GM15510 (cell line): Measurements from ENCODE around the gene SSB.

ENCODE experiments used
- POLR2A ChIP-seq: IDR thresholded peaks from 3 replicates; pipeline ENCODE4 v1.6.1; 2011; ENCODE audit warnings: borderline replicate concordance; ENCODE audit not compliant: insufficient read length; ENCODE audit errors: extremely low read depth

SSB gene

DNA sequence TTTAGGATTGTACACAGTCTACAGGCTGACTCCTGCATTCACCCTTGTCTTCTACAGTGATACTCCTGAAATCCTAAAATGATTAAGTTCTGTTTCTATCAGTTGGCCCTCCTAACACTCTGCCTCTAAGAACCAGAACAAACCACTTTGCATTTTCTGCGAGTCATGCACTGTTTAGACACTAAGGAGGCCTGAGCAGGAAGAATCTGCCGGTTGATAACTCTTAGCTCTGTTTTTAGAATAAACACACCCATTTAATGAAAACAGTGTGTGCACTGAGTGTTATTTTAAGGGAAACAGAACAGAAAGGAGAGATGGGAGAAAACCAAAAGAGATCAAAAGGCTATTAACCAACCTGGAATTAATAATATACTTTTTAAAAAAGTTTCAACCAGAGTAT lies 22.9 kb upstream of the SSB start:
- no peak for TF ChIP-seq POLR2A

DNA sequence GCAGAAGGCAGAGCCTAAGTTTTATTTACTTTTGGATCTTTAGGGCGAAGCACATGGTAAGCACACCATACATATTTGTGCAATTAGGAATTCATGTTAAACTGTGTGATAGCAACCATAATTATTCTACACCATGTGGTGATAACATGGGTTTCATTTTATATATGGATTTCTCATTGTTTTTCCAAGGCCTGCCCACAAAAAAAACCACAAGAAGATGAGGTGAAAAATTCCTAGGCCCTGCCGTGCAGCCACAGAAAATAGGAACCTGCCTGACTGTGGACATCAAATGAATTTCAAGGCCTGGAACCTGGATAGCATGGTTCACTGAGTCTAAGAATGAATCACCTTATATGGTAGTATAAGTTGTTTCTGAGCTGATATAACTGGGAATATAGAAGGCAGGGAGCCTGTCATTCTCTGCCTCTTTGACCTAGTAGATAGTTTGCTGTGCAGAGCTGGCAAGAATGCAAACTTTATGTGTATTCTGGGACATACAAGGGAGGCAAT lies 22.4 kb upstream of the SSB start:
- no peak for TF ChIP-seq POLR2A

DNA sequence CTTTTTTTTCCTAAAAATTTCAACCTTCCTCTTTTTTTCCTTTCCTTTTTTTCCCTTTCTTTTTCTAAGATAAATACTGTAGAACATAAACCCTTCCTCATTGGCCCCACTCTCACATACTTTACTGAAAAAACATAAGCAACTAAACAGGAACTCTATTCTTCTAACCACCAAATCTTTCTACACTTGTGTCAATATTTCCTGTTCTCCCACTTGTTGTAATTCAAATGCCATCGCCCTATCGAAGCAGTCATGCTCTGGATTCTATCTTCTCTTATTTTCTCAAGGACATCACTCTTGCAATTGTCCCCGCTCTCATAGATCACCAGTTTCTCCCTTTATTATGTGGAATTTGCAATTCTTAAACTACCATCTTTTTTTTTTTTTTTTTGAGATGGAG lies 20.2 kb upstream of the SSB start:
- TF ChIP-seq POLR2A = no peak

DNA sequence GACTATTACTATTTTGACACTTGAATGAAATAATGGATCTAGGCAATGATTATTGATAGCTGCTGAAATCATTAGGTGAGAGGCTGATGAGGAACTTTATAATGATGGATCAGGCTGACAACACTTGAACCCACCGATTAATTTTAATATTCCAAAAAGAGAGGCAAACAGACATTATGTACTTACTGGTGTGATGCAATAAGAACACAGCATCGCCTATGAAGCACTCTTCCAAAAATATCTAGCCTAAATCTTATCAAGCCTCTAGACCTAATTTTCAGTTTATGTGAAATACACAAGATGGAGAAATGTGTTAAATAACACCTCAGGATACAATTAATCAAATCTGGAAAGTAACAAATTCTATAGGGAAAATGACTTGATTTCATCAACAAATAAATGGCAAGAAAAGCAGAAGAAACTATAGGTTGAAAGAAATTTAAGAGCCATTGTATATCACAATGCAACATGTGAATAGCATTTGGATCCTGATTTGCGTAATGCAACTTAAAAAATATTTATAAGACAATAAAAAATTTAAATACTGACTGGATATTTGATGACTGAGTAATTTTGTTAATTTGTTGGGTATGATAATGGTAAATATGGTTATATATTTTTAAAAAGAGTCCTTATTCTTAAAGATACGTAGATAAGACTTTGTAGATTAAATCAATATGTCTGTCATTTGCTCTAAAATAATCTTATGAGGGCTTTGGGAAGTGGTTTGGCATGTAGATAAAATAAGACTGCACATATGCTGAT lies 17.2 kb upstream of the SSB start:
- TF ChIP-seq POLR2A = no peak

DNA sequence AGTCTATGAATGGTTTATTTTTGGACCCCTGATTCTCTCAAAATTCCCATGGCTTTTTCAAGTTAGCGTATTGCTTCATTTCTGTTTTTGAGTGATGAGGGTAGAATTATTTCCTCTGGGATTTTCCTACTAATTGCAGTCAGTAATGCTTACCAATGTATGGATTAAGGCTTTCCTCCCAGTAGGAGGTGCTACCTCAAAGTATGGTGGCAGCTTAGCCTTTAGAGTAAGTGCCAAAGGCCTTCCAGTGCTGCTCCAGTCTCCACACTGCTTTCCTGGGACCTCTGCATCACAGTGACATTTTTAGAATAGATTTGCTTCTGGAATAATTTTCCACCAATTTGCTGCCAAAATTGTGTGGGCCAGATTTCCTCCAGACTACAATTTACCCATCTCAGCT lies 16.2 kb upstream of the SSB start:
- no peak for TF ChIP-seq POLR2A

DNA sequence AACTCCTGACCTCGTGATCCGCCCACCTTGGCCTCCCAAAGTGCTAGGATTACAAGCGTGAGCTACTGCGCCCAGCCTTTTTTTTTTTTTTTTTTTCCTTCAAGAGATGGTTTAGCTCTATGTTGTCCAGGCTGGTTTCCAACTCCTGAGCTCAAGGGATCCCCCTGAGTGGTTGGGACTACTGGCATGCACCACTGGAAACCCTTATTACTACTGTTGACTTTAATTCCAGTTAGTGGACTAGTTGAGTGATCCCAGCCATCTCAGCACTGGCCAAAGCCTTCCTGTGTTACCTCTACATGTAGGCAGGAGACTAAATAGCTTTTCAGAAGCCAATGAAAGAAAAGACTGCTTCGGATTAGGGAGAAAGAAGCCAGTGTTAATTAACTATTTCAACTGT lies 8.1 kb upstream of the SSB start:
- no peak for TF ChIP-seq POLR2A

DNA sequence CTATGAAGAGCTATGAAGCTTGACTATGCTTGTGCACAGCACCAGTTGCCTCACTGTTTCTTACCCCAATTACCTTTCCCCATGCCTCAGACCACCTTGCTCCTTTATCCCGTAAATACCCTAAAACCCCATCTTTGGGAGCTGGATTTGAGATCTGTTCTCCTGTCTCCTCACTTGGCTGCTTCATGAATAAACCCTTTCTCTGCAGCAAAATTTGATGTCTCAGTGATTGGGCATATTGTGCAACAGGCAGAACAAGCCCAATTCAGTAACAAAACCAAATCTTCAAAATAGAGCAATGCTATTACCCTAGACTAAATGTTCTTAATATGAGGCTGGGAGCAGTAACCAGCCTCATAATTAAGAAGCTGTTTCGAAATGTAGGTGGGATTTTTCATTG lies 3.5 kb upstream of the SSB start:
- no peak for TF ChIP-seq POLR2A

DNA sequence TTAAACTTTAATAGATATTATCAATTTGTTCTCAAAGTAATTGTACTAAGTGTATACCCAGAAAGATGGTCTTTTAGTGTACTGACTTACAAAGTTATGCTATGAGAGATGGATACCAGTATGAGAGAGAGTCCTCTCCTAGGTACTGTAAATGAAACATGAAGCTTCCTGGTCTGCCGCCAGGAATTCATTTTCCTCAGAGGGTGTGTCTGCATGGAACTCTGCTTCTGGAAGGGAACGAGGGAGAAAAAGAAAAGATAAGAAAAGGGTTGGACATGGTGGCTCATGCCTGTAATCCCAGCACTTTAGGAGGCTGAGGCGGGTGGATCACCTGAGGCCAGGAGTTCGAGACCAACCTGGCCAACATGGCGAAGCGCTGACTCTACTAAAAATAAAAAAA lies 2.2 kb upstream of the SSB start:
- TF ChIP-seq POLR2A = no peak

DNA sequence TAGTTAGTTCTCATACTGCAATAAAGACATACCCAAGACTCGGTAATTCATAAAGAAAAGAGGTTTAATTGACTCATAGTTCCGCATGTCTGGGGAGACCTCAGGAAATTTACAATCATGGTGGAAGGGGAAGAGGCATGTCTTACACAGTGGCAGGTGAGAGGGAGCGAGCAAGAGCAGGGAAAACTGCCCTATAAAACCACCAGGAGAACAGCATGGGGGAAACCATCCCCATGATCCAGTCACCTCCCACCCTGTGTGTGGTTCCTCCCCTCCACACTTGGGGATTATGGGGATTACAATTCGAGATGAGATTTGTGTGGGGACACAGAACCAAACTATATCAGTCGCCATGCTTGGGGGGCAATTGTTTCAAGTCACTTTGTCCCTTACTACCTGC lies 1.1 kb upstream of the SSB start:
- no peak for TF ChIP-seq POLR2A

DNA sequence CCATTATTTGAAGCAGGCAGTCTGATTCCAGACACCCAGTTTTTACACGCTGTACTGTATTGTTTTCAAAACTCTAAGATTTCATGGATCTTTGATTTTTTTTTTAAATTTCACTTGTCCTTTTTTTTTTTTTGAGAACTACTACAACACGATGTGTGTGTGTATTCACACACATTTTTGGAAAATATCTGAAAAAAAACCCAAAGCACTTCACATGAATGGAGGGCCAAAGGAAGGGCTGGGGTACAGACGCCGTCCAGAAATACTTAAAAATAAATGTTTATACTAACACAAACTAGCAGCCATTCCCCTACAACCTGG lies 314 bp upstream of the SSB start:
- TF ChIP-seq POLR2A = no peak

DNA sequence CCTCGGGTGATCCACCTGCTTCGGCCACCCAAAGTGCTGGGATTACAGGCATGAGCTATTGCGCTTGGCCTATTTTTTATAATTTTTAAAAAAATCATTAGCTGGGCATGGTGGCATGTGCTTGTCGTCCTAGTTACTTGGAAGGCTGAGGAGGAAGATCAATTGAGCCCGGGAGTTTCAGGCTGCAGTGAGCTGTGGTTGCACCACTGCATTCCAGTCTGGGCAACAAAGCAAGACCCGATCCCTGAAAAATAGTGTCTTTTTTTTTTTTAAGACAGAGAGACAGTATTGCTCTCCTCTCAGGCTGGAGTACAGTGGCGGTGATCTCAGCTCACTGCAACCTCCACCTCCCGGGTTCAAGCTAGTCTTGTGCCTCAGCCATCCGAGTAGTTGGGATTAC lies 4.8 kb downstream of the SSB start:
- TF ChIP-seq POLR2A = no peak

DNA sequence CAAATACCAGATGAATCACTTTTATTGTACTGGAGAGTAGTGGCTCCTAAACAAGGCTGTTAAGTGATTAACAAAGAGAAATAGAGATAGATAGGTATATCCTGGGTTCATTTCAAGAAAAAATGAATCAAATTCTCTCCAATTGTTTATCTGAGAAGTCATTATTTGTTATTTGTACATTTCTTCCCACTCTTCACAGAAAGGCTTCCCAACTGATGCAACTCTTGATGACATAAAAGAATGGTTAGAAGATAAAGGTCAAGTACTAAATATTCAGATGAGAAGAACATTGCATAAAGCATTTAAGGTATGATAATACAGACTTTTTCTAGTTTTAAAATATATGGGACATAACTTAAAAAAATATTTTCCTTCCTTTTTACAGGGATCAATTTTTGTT lies 7.9 kb downstream of the SSB start:
- no peak for TF ChIP-seq POLR2A

DNA sequence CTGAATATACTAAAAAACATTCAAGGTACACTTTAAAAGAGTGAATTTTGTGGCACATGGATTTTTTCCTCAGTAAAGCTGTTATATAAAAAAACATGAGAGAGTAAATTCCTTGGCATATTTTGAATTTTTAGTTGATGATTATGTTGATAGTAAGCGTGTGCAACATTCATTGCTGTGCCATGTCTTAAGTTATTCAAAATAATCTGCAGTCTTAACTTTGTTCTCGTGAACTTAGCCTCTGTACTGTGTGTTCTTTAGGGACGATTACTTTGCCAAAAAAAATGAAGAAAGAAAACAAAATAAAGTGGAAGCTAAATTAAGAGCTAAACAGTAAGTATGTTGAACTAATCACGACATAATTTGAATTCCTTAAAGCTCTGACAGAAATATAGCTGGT lies 9.6 kb downstream of the SSB start:
- no peak for TF ChIP-seq POLR2A

DNA sequence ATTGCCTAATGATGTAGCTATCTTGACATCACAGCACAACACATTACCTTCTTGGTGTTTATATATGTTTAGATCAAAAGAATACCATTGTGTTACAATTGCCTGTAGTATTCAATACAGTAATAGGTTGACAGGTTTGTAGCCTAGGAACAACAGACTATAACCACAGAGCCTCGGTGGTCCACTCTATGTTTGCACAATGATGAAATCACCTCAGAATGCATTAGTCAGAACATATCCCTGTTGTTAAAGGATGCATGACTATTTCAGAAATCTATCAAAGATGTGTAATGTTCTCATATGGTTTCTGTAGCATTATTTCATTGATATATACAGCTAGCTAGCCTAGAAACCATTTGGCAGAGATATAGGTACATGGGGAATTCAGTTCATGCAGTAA lies 17.2 kb downstream of the SSB start:
- TF ChIP-seq POLR2A = no peak

DNA sequence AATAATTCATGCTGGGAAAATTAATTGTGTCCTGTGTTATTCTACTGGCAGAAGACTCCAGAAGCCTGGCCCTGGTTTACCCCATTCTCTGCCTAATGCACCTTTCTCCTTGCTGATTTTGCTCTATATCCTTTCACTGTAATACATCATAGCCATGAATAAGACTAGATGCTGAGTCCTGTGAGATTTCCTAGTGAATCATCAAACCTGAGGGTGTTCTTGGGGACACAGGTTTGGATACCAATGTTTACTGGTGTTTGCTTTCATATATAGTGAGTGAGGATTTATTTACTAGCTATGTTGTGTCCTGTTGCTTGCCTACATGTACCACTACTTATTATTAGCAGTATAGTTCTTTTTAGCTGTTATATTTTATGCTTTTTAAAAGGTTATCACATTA lies 19.6 kb downstream of the SSB start:
- no peak for TF ChIP-seq POLR2A

DNA sequence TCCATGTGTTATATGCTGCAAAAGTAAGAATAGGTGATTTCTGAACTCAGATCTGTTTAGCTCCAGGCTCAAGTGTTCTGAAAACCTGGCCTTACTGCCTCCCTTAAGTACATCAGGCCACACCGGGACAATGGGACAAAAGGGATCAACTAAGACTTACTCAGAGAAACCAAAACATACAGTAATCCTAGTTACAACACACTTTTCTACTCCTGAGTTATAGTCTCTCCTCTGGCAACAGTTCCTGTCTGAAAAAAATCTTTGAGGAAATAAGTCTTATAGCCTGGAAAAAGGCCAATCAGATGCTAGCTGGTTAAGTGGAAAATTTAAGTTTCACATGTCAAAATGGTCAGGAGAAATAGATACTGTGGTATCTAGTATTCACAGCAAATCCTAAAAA lies 20.4 kb downstream of the SSB start:
- TF ChIP-seq POLR2A = no peak

DNA sequence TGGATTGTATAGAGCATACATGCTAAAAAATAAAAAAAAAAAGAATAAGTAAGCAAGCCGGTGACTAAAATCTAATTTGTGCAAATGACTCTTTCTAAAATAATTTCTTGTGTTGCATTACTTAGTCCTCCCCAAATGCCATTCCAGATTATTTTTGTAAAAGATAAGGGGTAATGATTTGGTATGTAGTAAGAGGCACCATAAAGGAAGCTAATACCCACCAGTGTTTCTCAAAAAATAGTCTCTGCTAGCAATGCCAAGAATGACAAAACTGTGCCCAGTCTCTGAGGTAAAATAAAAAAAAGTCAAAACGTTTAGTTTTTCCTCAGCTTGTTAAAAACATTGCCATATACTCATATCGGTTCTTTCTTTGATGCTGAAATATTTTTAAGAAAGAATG lies 23.4 kb downstream of the SSB start:
- no peak for TF ChIP-seq POLR2A

DNA sequence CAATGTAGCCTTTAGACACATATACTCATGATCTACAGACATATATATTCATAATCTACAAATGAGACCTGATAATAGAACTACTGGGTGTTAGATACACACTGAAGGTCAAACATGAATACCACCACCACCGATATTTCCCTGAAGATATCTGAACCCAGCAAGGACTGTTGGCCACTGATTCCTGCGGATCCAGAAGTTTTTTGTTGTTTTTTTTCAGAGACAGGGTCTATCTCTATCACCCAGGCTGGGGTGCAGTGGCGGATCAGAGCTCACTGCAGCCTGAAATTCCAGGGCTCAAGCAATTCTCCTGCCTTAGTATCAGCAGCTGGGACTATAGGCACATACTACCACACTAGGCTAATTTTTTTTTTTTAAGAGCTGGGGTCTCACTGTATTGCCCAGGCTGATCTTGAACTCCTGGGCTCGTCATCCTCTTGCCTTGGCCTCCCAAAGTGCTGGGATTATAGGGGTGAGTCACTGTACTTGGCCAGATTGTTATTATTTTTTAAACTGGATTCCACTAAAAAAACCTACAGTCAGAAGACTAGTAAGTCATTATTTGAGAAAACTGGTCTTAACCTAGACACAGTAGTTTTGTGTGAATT lies 24.2 kb downstream of the SSB start:
- TF ChIP-seq POLR2A = no peak

DNA sequence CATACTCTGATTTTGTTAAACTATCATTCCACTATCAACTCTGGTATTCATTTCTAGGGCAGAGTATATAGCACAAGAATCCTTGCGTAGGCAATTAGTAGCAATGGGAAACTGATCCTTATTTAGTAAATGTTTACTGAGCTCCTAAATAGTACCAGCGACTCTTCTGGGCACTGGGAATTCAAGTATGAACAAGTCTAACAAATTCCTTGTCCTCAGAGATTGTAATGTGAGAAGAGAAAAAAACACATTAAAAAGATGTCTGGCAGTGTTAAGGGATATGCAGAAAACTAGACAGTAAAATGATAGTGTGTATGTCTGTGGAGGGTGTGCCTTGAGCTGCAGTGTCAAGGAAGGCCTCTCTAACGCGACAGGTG lies 25.3 kb downstream of the SSB start:
- no peak for TF ChIP-seq POLR2A
